ENCODE results near the gene SDK1.

Gene SDK1

GRCh38 chr7:4068286-4068685 is 767.2 kb downstream of the SDK1 start:
- no peak for DNase-seq

GRCh38 chr7:4069268-4070095 is 768.4 kb downstream of the SDK1 start:
- no peak for DNase-seq

- DNase-seq = no peak
Measured at GRCh38 chr7:4070214-4070613, 769.2 kb downstream of the SDK1 start.

GRCh38 chr7:4071370-4072058 is 770.5 kb downstream of the SDK1 start:
- DNase-seq = no peak

- DNase-seq = no peak
Measured at GRCh38 chr7:4072161-4072925, 771.3 kb downstream of the SDK1 start.

- DNase-seq = no peak
Measured at GRCh38 chr7:4073052-4073451, 772.0 kb downstream of the SDK1 start.

- DNase-seq = no peak
Measured at GRCh38 chr7:4073750-4074149, 772.7 kb downstream of the SDK1 start.

- no peak for DNase-seq
Measured at GRCh38 chr7:4074407-4074806, 773.4 kb downstream of the SDK1 start.

- no peak for DNase-seq
Measured at GRCh38 chr7:4074994-4075393, 773.9 kb downstream of the SDK1 start.

GRCh38 chr7:4076701-4077294 is 775.7 kb downstream of the SDK1 start:
- no peak for DNase-seq

GRCh38 chr7:4077980-4078379 is 776.9 kb downstream of the SDK1 start:
- no peak for DNase-seq

GRCh38 chr7:4078580-4078979 is 777.5 kb downstream of the SDK1 start:
- no peak for DNase-seq

GRCh38 chr7:4079366-4079765 is 778.3 kb downstream of the SDK1 start:
- DNase-seq = no peak

- no peak for DNase-seq
Measured at GRCh38 chr7:4079956-4080355, 778.9 kb downstream of the SDK1 start.

- DNase-seq = no peak
Measured at GRCh38 chr7:4080954-4081353, 779.9 kb downstream of the SDK1 start.

- no peak for DNase-seq
Measured at GRCh38 chr7:4083513-4083912, 782.5 kb downstream of the SDK1 start.

GRCh38 chr7:4084271-4084670 is 783.2 kb downstream of the SDK1 start:
- DNase-seq = no peak

- no peak for DNase-seq
Measured at GRCh38 chr7:4085937-4086691, 785.1 kb downstream of the SDK1 start.

- no peak for DNase-seq
Measured at GRCh38 chr7:4086723-4087122, 785.7 kb downstream of the SDK1 start.

- DNase-seq = no peak
Measured at GRCh38 chr7:4091767-4092166, 790.7 kb downstream of the SDK1 start.

GRCh38 chr7:4093035-4093434 is 792.0 kb downstream of the SDK1 start:
- no peak for DNase-seq

- DNase-seq = no peak
Measured at GRCh38 chr7:4093483-4093882, 792.4 kb downstream of the SDK1 start.

Data from CD4-positive, alpha-beta T cell treated with Interleukin-4 for 1 hour (primary cell).